GM12801 (cell line): ENCODE measurements around the gene SLC35F1.

Experiments used
- TF ChIP-seq, protein P1 (sequence below): IDR thresholded peaks from one replicate; pipeline ENCODE4 v1.5.1; 2011; ENCODE audit warnings: control low read depth; ENCODE audit not compliant: insufficient read length; ENCODE audit errors: extremely low read depth

Gene SLC35F1

DNA sequence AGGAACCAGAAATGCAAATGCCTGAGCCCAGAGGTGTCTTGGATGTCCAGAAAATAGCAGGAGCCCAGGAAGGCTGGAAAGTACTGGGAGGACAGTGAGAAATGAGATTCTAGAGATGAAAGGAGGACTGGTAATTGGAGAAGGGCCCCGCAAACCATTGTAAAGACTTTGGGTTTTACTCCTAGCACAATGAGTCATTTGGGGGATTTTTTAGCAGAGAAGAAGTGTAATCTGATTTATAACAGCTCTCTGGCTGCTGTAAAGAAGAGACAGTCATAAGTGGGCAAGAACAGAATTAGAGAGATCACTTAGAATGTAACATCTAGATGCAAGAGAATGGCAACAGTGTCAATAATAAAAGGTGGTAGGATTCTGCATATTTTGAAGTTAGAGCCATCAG lies 40.2 kb downstream of the SLC35F1 start:
- TF ChIP-seq, protein P1, sequence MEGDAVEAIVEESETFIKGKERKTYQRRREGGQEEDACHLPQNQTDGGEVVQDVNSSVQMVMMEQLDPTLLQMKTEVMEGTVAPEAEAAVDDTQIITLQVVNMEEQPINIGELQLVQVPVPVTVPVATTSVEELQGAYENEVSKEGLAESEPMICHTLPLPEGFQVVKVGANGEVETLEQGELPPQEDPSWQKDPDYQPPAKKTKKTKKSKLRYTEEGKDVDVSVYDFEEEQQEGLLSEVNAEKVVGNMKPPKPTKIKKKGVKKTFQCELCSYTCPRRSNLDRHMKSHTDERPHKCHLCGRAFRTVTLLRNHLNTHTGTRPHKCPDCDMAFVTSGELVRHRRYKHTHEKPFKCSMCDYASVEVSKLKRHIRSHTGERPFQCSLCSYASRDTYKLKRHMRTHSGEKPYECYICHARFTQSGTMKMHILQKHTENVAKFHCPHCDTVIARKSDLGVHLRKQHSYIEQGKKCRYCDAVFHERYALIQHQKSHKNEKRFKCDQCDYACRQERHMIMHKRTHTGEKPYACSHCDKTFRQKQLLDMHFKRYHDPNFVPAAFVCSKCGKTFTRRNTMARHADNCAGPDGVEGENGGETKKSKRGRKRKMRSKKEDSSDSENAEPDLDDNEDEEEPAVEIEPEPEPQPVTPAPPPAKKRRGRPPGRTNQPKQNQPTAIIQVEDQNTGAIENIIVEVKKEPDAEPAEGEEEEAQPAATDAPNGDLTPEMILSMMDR: no peak

- TF ChIP-seq, protein P1: no peak
Observed at GRCh38 chr6:117951783-117952182, 44.7 kb downstream of the SLC35F1 start.

DNA sequence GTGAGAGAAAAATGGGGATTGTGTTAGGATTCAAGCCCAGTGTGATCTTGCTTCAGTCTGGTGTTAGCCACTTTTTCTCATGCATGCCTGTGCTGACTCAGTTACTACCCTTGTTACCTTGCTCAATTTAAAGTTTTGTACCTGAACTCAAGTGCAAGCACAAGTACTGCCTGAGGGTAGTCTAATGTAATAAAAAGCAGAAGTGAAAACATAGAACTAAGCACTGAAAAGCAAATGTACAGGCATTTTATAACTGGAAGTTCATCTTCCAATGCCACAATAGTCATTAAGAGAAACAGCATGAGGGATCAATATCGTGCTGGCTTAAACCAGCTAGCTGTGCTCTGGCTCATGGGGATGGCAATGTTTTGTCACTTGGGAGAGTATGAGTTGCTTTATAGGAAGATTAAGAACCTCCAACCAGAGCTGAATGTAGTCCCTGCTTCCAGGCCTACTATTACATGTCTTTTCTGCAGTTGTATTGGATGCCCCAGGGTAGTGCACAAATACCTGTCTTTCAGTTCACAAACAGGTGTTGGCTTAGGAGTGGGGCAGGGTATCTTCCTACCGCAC lies 48.7 kb downstream of the SLC35F1 start:
- TF ChIP-seq, protein P1: no peak

DNA sequence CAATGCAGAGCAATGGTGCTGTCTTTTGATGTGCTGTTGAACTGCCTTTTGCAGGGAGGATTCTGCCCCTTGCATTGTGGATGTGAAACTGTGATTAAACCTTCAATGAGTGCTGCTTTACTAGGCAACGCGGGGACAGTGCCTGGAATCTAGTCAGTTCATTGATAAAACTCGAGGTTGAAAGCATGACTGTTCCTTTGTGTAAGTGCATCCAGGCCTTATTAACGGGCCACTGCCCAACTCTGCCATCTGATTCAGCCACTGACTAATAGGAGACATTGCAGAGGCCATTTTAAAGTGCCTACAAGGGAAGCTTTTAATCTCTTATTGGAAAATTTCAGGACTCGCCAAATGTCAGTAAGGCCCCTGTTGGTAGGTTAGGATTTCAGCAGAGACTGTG lies 49.3 kb downstream of the SLC35F1 start:
- TF ChIP-seq, protein P1: no peak

GRCh38 chr6:117958536-117958935 lies 51.5 kb downstream of the SLC35F1 start:
- TF ChIP-seq, protein P1: no peak

GRCh38 chr6:117960877-117961276 lies 53.8 kb downstream of the SLC35F1 start:
- TF ChIP-seq, protein P1: no peak

DNA sequence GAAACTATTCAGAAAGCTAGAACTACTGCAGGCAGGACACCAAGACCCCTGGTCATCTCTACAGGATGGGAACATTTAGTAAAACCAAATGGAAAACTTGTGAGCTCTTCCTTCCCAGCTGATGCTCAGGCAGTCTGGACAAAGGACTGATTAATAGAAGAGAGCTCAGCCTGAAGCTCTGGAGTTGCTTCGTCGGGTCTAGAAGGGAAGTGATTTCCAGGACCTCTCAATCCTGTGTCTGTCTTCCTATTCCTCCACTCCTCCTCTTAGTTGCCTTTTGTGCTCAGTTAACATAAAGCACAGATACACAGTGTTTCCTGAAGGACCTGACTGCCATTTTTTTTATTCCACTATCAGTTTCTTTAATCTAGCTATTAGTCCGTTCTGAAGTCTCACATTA lies 54.2 kb downstream of the SLC35F1 start:
- TF ChIP-seq, protein P1: no peak
